Smooth muscle cell (in vitro differentiated cells): Measurements from ENCODE around the gene ANKRD65. TPM values are rescaled to one million over a fixed set of nuclear protein-coding genes. Genes with fewer than 3 reads are reported as not detected.
"Not testable (repeated sequence)": the region's sequence is repeated elsewhere in the genome, so short reads cannot be mapped to it uniquely, and the experiment has no call there.

Source experiments
- DNase-seq: peaks from one replicate; lab custom pipeline; 2025; ENCODE audit not compliant: unreplicated experiment; lab: John Stamatoyannopoulos, UW
- H2AFZ ChIP-seq: fragments of 200-600 bp; sonication (generic); 2 replicates; pipeline ENCODE4 v1.6.0; 2016; ENCODE audit warnings: antibody characterized with exemption, low read depth, mild to moderate bottlenecking
- H3F3A ChIP-seq: fragments of 200-600 bp; sonication (generic); 2 replicates; pipeline ENCODE4 v1.6.0; 2017; ENCODE audit warnings: antibody characterized with exemption, low read depth
- H3K27ac ChIP-seq: fragments of 200-600 bp; sonication (generic); 2 replicates; pipeline ENCODE4 v1.5.1; 2016; ENCODE audit warnings: low read depth, mild to moderate bottlenecking
- H3K27me3 ChIP-seq: fragments of 200-600 bp; sonication (generic); 2 replicates; pipeline ENCODE4 v1.6.1; 2016; ENCODE audit warnings: low read depth, mild to moderate bottlenecking
- H3K36me3 ChIP-seq: fragments of 200-600 bp; sonication (generic); 2 replicates; pipeline ENCODE4 v1.5.1; 2016; ENCODE audit warnings: low read depth
- H3K4me1 ChIP-seq: fragments of 200-600 bp; sonication (generic); 2 replicates; pipeline ENCODE4 v1.5.1; 2016; ENCODE audit warnings: low read depth
- H3K4me2 ChIP-seq: fragments of 200-600 bp; sonication (generic); 2 replicates; pipeline ENCODE4 v1.6.0; 2016; ENCODE audit warnings: mild to moderate bottlenecking
- H3K4me3 ChIP-seq: fragments of 200-600 bp; sonication (generic); 2 replicates; pipeline ENCODE4 v1.5.1; 2016; ENCODE audit warnings: mild to moderate bottlenecking
- H3K79me2 ChIP-seq: fragments of 200-600 bp; sonication (generic); 2 replicates; pipeline ENCODE4 v1.6.0; 2016; ENCODE audit warnings: low read depth, mild to moderate bottlenecking
- H3K9ac ChIP-seq: fragments of 200-600 bp; sonication (generic); 2 replicates; pipeline ENCODE4 v1.6.0; 2016; ENCODE audit warnings: low read depth
- H3K9me3 ChIP-seq: fragments of 200-600 bp; sonication (generic); replicated peaks from 2 replicates; pipeline ENCODE4 v1.5.1; 2016; ENCODE audit warnings: low read depth
- H4K20me1 ChIP-seq: fragments of 200-600 bp; sonication (generic); 2 replicates; pipeline ENCODE4 v1.6.0; 2016; ENCODE audit warnings: low read depth
- CTCF ChIP-seq: fragments of 200-600 bp; sonication (generic); IDR thresholded peaks from 2 replicates; pipeline ENCODE4 v1.5.1; 2017; ENCODE audit warnings: borderline replicate concordance, mild to moderate bottlenecking, antibody characterized with exemption; ENCODE audit not compliant: insufficient read depth, poor library complexity, severe bottlenecking
- WGBS: methylation state at CpG from one replicate; pipeline ENCODE4 v1.1.7; 2016; ENCODE audit warnings: low lambda C conversion rate; 5-methylcytosine and 5-hydroxymethylcytosine counted together
- polyA plus RNA-seq: library from polyadenylated mRNA; unstranded; fragments of >200 nt; fragmentation: Nextera tagmentation; extraction: Ambion mirVana; gene quantifications from 2 replicates; pipeline ENCODE4 v1.2.1, GENCODE V29; 2016
- total RNA-seq: library from RNA; depleted of rRNA; stranded (reverse); fragments of >200 nt; gene quantifications from 2 replicates; pipeline ENCODE4 v1.2.3, GENCODE V29; 2014

ANKRD65 gene
- total and polyA plus RNA-seq, 2 experiments from 2014 or later = 6.1 to 10.1 TPM

- TF ChIP-seq CTCF = no peak
- Histone ChIP-seq H3K4me3 (no peak overlapping the region), H3K4me1 (peaks cover 13% of the 10 kb centered on the region), H2AFZ (no peak overlapping the region), H3K9me3 (no peaks in the 10 kb centered on the region), H3K27ac (no peak overlapping the region), H3K36me3 (no peaks in the 10 kb centered on the region), H4K20me1 (peaks cover 18% of the 10 kb centered on the region), H3K79me2 (peaks cover 29% of the 10 kb centered on the region), H3K4me2 (no peak overlapping the region), H3F3A (peaks cover 10% of the 10 kb centered on the region), H3K27me3 (no peaks in the 10 kb centered on the region), H3K9ac (no peak overlapping the region)
- over 99% methylated on average over 12 of the region's 13 CpGs for whole genome bisulfite sequencing
- no peak for DNase-seq
These were observed 9.4 kb downstream of the ANKRD65 start for GRCh38 chr1:1411626-1412025.

- not testable (repeated sequence) for H3K9me3 ChIP-seq, H3K4me3 ChIP-seq, H3K9ac ChIP-seq, H3K27me3 ChIP-seq, H3F3A ChIP-seq, H3K27ac ChIP-seq, DNase-seq, H3K4me2 ChIP-seq, H3K36me3 ChIP-seq, H2AFZ ChIP-seq
- Histone ChIP-seq H4K20me1 (peaks cover 18% of the 10 kb centered on the region), H3K4me1 (peaks cover 18% of the 10 kb centered on the region), H3K79me2 (peaks cover 43% of the 10 kb centered on the region)
- 34% methylated on average over 7 of the region's 8 CpGs for WGBS
These were observed 10.8 kb downstream of the ANKRD65 start for GRCh38 chr1:1410238-1410637.

GRCh38 chr1:1407636-1408318 lies 13.3 kb downstream of the ANKRD65 start:
- Histone ChIP-seq H3F3A (peaks cover 14% of the 10 kb centered on the region), H3K27me3 (no peaks in the 10 kb centered on the region), H3K9ac (peak overlapping the region; percentile 89), H4K20me1 (peaks cover 18% of the 10 kb centered on the region), H3K27ac (peak overlapping the region; percentile 76), H3K4me2 (peak overlapping the region; percentile 100), H3K4me1 (peaks cover 18% of the 10 kb centered on the region), H3K9me3 (no peaks in the 10 kb centered on the region), H3K36me3 (no peaks in the 10 kb centered on the region), H3K79me2 (peaks cover 49% of the 10 kb centered on the region), H3K4me3 (peak overlapping the region; percentile 81), H2AFZ (peak overlapping the region; percentile 50)
- TF ChIP-seq CTCF = no peak
- 8% methylated on average over 35 of the region's 41 CpGs for WGBS
- DNase-seq = no peak

GRCh38 chr1:1406821-1407635 lies 14.0 kb downstream of the ANKRD65 start, which contains the start of gene MRPL20:
TSS of gene MRPL20 (minus strand) at chr1:1407293. CDS start at chr1:1407217, 76 bp downstream.
- Histone ChIP-seq H3K79me2 (peaks cover 49% of the 10 kb centered on the region), H3K9me3 (no peaks in the 10 kb centered on the region), H3K36me3 (no peaks in the 10 kb centered on the region), H2AFZ (peak within 1 kb of the TSS; percentile 50), H3F3A (peaks cover 20% of the 10 kb centered on the region), H3K9ac (peak within 1 kb of the TSS; percentile 89), H4K20me1 (peaks cover 18% of the 10 kb centered on the region), H3K4me3 (peak within 1 kb of the TSS; percentile 81), H3K4me2 (peak within 1 kb of the TSS; percentile 100), H3K27me3 (no peaks in the 10 kb centered on the region), H3K4me1 (peaks cover 18% of the 10 kb centered on the region), H3K27ac (peak within 1 kb of the TSS; percentile 76)
- 1% methylated on average over 85 of the region's 98 CpGs for WGBS
- TF ChIP-seq CTCF = no peak
- peak; percentile 68 for DNase-seq
